NCI-H187 treated with DMSO at 0.1 percent for 48 hours (cell line): ENCODE results near the gene IFITM5.
"Not testable (repeated sequence)": the region's sequence is repeated elsewhere in the genome, so short reads cannot be mapped to it uniquely, and the experiment has no call there.

Experiments used
- DNase-seq: peaks from one replicate; lab custom pipeline; 2025; lab: John Stamatoyannopoulos, UW

The IFITM5 gene

GRCh38 chr11:328012-328411 is 28.7 kb upstream of the IFITM5 start:
- no peak for DNase-seq

GRCh38 chr11:327581-327923 is 28.2 kb upstream of the IFITM5 start:
- no peak for DNase-seq

GRCh38 chr11:326842-327580 is 27.7 kb upstream of the IFITM5 start:
- DNase-seq, result no peak

- DNase-seq, result no peak
Measured at GRCh38 chr11:326592-326841, 27.2 kb upstream of the IFITM5 start.

GRCh38 chr11:325796-326591 is 26.7 kb upstream of the IFITM5 start:
- DNase-seq, result no peak

- not testable (repeated sequence) for DNase-seq
Measured at GRCh38 chr11:324593-325517, 25.5 kb upstream of the IFITM5 start.

GRCh38 chr11:324156-324555 is 24.8 kb upstream of the IFITM5 start:
- no peak for DNase-seq

- DNase-seq, result not testable (repeated sequence)
Measured at GRCh38 chr11:319888-320273, 20.6 kb upstream of the IFITM5 start.

- not testable (repeated sequence) for DNase-seq
Measured at GRCh38 chr11:319121-319887, 20.0 kb upstream of the IFITM5 start.

- not testable (repeated sequence) for DNase-seq
Measured at GRCh38 chr11:318405-319120, 19.2 kb upstream of the IFITM5 start.

- not testable (repeated sequence) for DNase-seq
Measured at GRCh38 chr11:317668-318404, 18.5 kb upstream of the IFITM5 start.

- no peak for DNase-seq
Measured at GRCh38 chr11:316891-317301, 17.6 kb upstream of the IFITM5 start.

- DNase-seq, result no peak
Measured at GRCh38 chr11:316031-316701, 16.8 kb upstream of the IFITM5 start.

GRCh38 chr11:315516-315994 is 16.2 kb upstream of the IFITM5 start:
- DNase-seq, result no peak

- DNase-seq, result no peak
Measured at GRCh38 chr11:315051-315481, 15.7 kb upstream of the IFITM5 start.

GRCh38 chr11:314554-314875 is 15.2 kb upstream of the IFITM5 start:
- DNase-seq, result not testable (repeated sequence)

- no peak for DNase-seq
Measured at GRCh38 chr11:313787-314553, 14.6 kb upstream of the IFITM5 start, which contains the start of gene IFITM1. TSS of gene IFITM1 (plus strand) at chr11:314040. CDS start at chr11:314171, 131 bp downstream.

- DNase-seq, result no peak
Measured at GRCh38 chr11:313304-313786, 14.0 kb upstream of the IFITM5 start.
